NCI-H774 (cell line): ENCODE results near the gene EXOC3L4.
A peak's percentile ranks its signal among the peaks of the same experiment; 100 is the strongest.
"Not testable (repeated sequence)": the region's sequence is repeated elsewhere in the genome, so short reads cannot be mapped to it uniquely, and the experiment has no call there.

Experiments used
- DNase-seq: peaks from one replicate; lab custom pipeline; 2025; lab: John Stamatoyannopoulos, UW

Gene EXOC3L4

GRCh38 chr14:103094406-103095209 is at the start of gene EXOC3L4:
Gene EXOC3L4, plus strand, starts transcription at chr14:103094725. Its CDS starts 5,495 bp downstream, at chr14:103100220.
- DNase-seq, result no peak

GRCh38 chr14:103045371-103045869 is 49.1 kb upstream of the EXOC3L4 start:
- no peak for DNase-seq

- DNase-seq, result not testable (repeated sequence)
These were observed 47.1 kb upstream of the EXOC3L4 start for GRCh38 chr14:103047453-103047852.

- DNase-seq, result no peak
These were observed 43.6 kb upstream of the EXOC3L4 start for GRCh38 chr14:103050935-103051334.

- DNase-seq, result no peak
These were observed 42.1 kb upstream of the EXOC3L4 start for GRCh38 chr14:103052407-103052806.

- DNase-seq, result no peak
These were observed 38.8 kb upstream of the EXOC3L4 start for GRCh38 chr14:103055695-103056094.

- no peak for DNase-seq
These were observed 38.0 kb upstream of the EXOC3L4 start for GRCh38 chr14:103056322-103057027.

- DNase-seq, result no peak
These were observed 37.5 kb upstream of the EXOC3L4 start for GRCh38 chr14:103057028-103057371.

- peak; percentile 92 for DNase-seq
These were observed 37.0 kb upstream of the EXOC3L4 start, which contains the start of gene CDC42BPB for GRCh38 chr14:103057372-103058163. Gene CDC42BPB, minus strand, starts transcription at chr14:103057549. Its CDS starts 376 bp downstream, at chr14:103057173.

- DNase-seq, result no peak
These were observed 36.1 kb upstream of the EXOC3L4 start for GRCh38 chr14:103058164-103059055.

- DNase-seq, result no peak
These were observed 35.0 kb upstream of the EXOC3L4 start for GRCh38 chr14:103059556-103059955.

GRCh38 chr14:103061482-103061976 is 33.0 kb upstream of the EXOC3L4 start:
- DNase-seq, result no peak

GRCh38 chr14:103064436-103064835 is 30.1 kb upstream of the EXOC3L4 start:
- DNase-seq, result no peak

- DNase-seq, result no peak
These were observed 29.5 kb upstream of the EXOC3L4 start for GRCh38 chr14:103064978-103065377.

- DNase-seq, result no peak
These were observed 28.7 kb upstream of the EXOC3L4 start for GRCh38 chr14:103065861-103066260.

- no peak for DNase-seq
These were observed 28.1 kb upstream of the EXOC3L4 start for GRCh38 chr14:103066399-103066798.

- no peak for DNase-seq
These were observed 27.1 kb upstream of the EXOC3L4 start for GRCh38 chr14:103067231-103067954.

GRCh38 chr14:103068351-103069073 is 26.0 kb upstream of the EXOC3L4 start:
- DNase-seq, result no peak

- DNase-seq, result no peak
These were observed 24.2 kb upstream of the EXOC3L4 start for GRCh38 chr14:103070263-103070885.
